ENCODE data around the gene NELL1. TPM values are rescaled to one million over a fixed set of nuclear protein-coding genes. Genes with fewer than 3 reads are reported as not detected.

Gene NELL1
- total and polyA plus RNA-seq, 2 experiments from 2014 or later, result 1.6 TPM; not detected in 1

DNA sequence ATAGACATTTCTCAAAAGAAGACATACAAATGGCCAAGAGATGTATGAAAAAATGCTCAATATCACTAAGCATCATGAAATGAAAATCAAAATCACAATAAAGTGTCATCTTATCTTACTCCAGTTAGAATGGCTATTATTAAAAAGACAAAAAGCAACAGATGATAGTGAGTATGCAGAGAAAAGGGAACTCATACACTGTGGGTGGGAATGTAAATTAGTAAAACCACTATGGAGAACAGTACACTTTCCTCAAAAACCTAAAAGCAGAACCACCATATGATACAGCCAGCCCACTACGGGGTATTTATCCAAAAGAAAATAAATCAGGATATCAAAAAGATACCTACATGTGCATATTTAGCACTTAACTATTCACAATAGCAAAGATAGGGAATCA lies 823.5 kb downstream of the NELL1 start:
- no peak overlapping the region for H3K4me2 ChIP-seq
- Mint-ChIP-seq H3K27ac (no peak overlapping the region), H3K27me3 (ENCODE audit: insufficient read depth, low read depth, poor library complexity) (no peaks in the 10 kb centered on the region), H3K4me3 (no peak overlapping the region), H3K9me3 (peaks cover 8% of the 10 kb centered on the region; the same call in 1 of the 3 replicates), H3K4me1 (no peaks in the 10 kb centered on the region), H3K36me3 (ENCODE audit: low read depth) (no peaks in the 10 kb centered on the region)
- no peak overlapping the region for H3K27ac ChIP-seq (ENCODE audit: low read depth)
- no peak overlapping the region for H3K4me3 ChIP-seq
- no peaks in the 10 kb centered on the region for H3K9me2 ChIP-seq (ENCODE audit: insufficient read depth)
- ATAC-seq (no peak), DNase-seq (ENCODE audit: low spot score) (no peak)
- H3K27me3 ChIP-seq (ENCODE audit: insufficient read depth), result no peaks in the 10 kb centered on the region
- H3K4me1 ChIP-seq (ENCODE audit: insufficient read depth), result no peaks in the 10 kb centered on the region
- H4K20me1 ChIP-seq (replicated peaks; ENCODE audit: insufficient read depth), result no peaks in the 10 kb centered on the region
- TF ChIP-seq JUNB (IDR thresholded peaks at IDR 0.05; ENCODE audit: unreplicated experiment) (no peak), REST (IDR thresholded peaks at IDR 0.05; ENCODE audit: unreplicated experiment) (no peak), POLR2AphosphoS5 (IDR thresholded peaks at IDR 0.05; ENCODE audit: low read depth) (no peak), NANOG (IDR thresholded peaks at IDR 0.05; ENCODE audit: borderline replicate concordance) (no peak), ZNF331 (CRISPR knock-in tag; IDR thresholded peaks at IDR 0.05; ENCODE audit: low read depth) (no peak), EZH2 (IDR thresholded peaks at IDR 0.05; ENCODE audit: low read depth, unreplicated experiment) (no peak)
- TF ChIP-seq, protein P1, sequence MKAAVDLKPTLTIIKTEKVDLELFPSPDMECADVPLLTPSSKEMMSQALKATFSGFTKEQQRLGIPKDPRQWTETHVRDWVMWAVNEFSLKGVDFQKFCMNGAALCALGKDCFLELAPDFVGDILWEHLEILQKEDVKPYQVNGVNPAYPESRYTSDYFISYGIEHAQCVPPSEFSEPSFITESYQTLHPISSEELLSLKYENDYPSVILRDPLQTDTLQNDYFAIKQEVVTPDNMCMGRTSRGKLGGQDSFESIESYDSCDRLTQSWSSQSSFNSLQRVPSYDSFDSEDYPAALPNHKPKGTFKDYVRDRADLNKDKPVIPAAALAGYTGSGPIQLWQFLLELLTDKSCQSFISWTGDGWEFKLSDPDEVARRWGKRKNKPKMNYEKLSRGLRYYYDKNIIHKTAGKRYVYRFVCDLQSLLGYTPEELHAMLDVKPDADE (IDR thresholded peaks at IDR 0.05), result no peak
- TF ChIP-seq, protein P2, sequence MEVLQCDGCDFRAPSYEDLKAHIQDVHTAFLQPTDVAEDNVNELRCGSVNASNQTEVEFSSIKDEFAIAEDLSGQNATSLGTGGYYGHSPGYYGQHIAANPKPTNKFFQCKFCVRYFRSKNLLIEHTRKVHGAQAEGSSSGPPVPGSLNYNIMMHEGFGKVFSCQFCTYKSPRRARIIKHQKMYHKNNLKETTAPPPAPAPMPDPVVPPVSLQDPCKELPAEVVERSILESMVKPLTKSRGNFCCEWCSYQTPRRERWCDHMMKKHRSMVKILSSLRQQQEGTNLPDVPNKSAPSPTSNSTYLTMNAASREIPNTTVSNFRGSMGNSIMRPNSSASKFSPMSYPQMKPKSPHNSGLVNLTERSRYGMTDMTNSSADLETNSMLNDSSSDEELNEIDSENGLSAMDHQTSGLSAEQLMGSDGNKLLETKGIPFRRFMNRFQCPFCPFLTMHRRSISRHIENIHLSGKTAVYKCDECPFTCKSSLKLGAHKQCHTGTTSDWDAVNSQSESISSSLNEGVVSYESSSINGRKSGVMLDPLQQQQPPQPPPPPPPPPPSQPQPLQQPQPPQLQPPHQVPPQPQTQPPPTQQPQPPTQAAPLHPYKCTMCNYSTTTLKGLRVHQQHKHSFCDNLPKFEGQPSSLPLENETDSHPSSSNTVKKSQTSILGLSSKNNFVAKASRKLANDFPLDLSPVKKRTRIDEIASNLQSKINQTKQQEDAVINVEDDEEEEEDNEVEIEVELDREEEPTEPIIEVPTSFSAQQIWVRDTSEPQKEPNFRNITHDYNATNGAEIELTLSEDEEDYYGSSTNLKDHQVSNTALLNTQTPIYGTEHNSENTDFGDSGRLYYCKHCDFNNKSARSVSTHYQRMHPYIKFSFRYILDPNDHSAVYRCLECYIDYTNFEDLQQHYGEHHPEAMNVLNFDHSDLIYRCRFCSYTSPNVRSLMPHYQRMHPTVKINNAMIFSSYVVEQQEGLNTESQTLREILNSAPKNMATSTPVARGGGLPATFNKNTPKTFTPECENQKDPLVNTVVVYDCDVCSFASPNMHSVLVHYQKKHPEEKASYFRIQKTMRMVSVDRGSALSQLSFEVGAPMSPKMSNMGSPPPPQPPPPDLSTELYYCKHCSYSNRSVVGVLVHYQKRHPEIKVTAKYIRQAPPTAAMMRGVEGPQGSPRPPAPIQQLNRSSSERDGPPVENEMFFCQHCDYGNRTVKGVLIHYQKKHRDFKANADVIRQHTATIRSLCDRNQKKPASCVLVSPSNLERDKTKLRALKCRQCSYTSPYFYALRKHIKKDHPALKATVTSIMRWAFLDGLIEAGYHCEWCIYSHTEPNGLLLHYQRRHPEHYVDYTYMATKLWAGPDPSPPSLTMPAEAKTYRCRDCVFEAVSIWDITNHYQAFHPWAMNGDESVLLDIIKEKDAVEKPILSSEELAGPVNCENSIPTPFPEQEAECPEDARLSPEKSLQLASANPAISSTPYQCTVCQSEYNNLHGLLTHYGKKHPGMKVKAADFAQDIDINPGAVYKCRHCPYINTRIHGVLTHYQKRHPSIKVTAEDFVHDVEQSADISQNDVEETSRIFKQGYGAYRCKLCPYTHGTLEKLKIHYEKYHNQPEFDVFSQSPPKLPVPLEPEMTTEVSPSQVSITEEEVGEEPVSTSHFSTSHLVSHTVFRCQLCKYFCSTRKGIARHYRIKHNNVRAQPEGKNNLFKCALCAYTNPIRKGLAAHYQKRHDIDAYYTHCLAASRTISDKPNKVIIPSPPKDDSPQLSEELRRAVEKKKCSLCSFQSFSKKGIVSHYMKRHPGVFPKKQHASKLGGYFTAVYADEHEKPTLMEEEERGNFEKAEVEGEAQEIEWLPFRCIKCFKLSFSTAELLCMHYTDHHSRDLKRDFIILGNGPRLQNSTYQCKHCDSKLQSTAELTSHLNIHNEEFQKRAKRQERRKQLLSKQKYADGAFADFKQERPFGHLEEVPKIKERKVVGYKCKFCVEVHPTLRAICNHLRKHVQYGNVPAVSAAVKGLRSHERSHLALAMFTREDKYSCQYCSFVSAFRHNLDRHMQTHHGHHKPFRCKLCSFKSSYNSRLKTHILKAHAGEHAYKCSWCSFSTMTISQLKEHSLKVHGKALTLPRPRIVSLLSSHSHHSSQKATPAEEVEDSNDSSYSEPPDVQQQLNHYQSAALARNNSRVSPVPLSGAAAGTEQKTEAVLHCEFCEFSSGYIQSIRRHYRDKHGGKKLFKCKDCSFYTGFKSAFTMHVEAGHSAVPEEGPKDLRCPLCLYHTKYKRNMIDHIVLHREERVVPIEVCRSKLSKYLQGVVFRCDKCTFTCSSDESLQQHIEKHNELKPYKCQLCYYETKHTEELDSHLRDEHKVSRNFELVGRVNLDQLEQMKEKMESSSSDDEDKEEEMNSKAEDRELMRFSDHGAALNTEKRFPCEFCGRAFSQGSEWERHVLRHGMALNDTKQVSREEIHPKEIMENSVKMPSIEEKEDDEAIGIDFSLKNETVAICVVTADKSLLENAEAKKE (CRISPR knock-in tag; IDR thresholded peaks at IDR 0.05), result no peak
- no peaks in the 10 kb centered on the region for H3F3A ChIP-seq (replicated peaks; ENCODE audit: low read depth)
- no peaks in the 10 kb centered on the region for H3K36me3 ChIP-seq (ENCODE audit: insufficient read depth)
- no peaks in the 10 kb centered on the region for H3K79me2 ChIP-seq (replicated peaks; ENCODE audit: insufficient read depth)
- H2AFZ ChIP-seq, result no peak overlapping the region

Data from GM23338 (cell line).